ENCODE results near the gene MYBPC2. TPM values are rescaled to one million over a fixed set of nuclear protein-coding genes. Genes with fewer than 3 reads are reported as not detected.
A peak's percentile ranks its signal among the peaks of the same experiment; 100 is the strongest.

The MYBPC2 gene
- total RNA-seq, 2 experiments from 2014 or later = 0.11 to 0.59 TPM

- H3K4me1 Mint-ChIP-seq (ENCODE audit: low read depth) = no peaks in the 10 kb centered on the region
- no peaks in the 10 kb centered on the region for H3K9me3 Mint-ChIP-seq
- DNase-seq = peak; percentile 52
- no peak overlapping the region for H3K27ac Mint-ChIP-seq
- intact Hi-C loops (cut with micrococcal nuclease) = no loop called here
- TF ChIP-seq CTCF (IDR thresholded peaks at IDR 0.05) = no peak
- ChIA-PET CTCF (interaction anchor here (1.2 kb wide), 1 partner anchor 9 kb away, joined by 3 read pairs; no protein-coding TSS in a partner anchor), POLR2A (no interaction called here)
- no peaks in the 10 kb centered on the region for H3K36me3 Mint-ChIP-seq (ENCODE audit: low read depth)
- H3K27me3 Mint-ChIP-seq = no peaks in the 10 kb centered on the region
- ATAC-seq = peak; percentile 49
- no peak overlapping the region for H3K4me3 Mint-ChIP-seq
Observed at GRCh38 chr19:50500060-50500752, 67.5 kb downstream of the MYBPC2 start.

GRCh38 chr19:50500753-50501151 is 68.1 kb downstream of the MYBPC2 start:
- H3K36me3 Mint-ChIP-seq (ENCODE audit: low read depth) = peaks cover 3% of the 10 kb centered on the region

GRCh38 chr19:50501186-50501567 is 68.5 kb downstream of the MYBPC2 start:
- Mint-ChIP-seq H3K27me3 (no peaks in the 10 kb centered on the region), H3K4me3 (no peak overlapping the region), H3K36me3 (ENCODE audit: low read depth) (peaks cover 3% of the 10 kb centered on the region), H3K4me1 (ENCODE audit: low read depth) (no peaks in the 10 kb centered on the region), H3K9me3 (no peaks in the 10 kb centered on the region), H3K27ac (no peak overlapping the region)
- CTCF ChIA-PET = interaction anchor here (1.0 kb wide), 2 partner anchors 17 to 55 kb away, joined by 3 to 4 read pairs; no protein-coding TSS in a partner anchor
- POLR2A ChIA-PET = interaction anchor here (0.9 kb wide), 1 partner anchor 10 kb away, joined by 3 read pairs; the partner anchor contains the start of gene JOSD2
- ATAC-seq = no peak
- no peak for TF ChIP-seq CTCF (IDR thresholded peaks at IDR 0.05)
- no peak for DNase-seq
- intact Hi-C loops (cut with micrococcal nuclease) = no loop called here

More at GRCh38 chr19:50500753-50501151, 68.1 kb downstream of the MYBPC2 start:
- ChIA-PET CTCF (interaction anchor here (1.0 to 1.2 kb wide), 2 partner anchors 8 to 55 kb away, joined by 3 to 4 read pairs; no protein-coding TSS in a partner anchor), POLR2A (interaction anchor here (0.9 kb wide), 1 partner anchor 10 kb away, joined by 3 read pairs; the partner anchor contains the start of gene JOSD2)
- DNase-seq = no peak
- TF ChIP-seq CTCF (IDR thresholded peaks at IDR 0.05) = no peak
- intact Hi-C loops (cut with micrococcal nuclease) = no loop called here
- Mint-ChIP-seq H3K27ac (no peak overlapping the region), H3K9me3 (no peaks in the 10 kb centered on the region), H3K27me3 (no peaks in the 10 kb centered on the region), H3K4me1 (ENCODE audit: low read depth) (no peaks in the 10 kb centered on the region), H3K4me3 (no peak overlapping the region)
- ATAC-seq = peak; percentile 49

GRCh38 chr19:50501568-50502475 is 69.1 kb downstream of the MYBPC2 start:
- no peak for ATAC-seq

More at GRCh38 chr19:50501568-50502475, 69.1 kb downstream of the MYBPC2 start:
- ChIA-PET CTCF (interaction anchor here (1.0 kb wide), 2 partner anchors 16 to 54 kb away, joined by 3 to 4 read pairs; no protein-coding TSS in a partner anchor), POLR2A (interaction anchor here (0.9 to 1.3 kb wide), 2 partner anchors 9 to 10 kb away, joined by 3 to 4 read pairs; partner anchors contain the start of gene JOSD2)
- no peak for DNase-seq
- no peak for TF ChIP-seq CTCF (IDR thresholded peaks at IDR 0.05)
- Mint-ChIP-seq H3K9me3 (no peaks in the 10 kb centered on the region), H3K27ac (no peak overlapping the region), H3K4me3 (no peak overlapping the region), H3K27me3 (no peaks in the 10 kb centered on the region), H3K4me1 (ENCODE audit: low read depth) (no peaks in the 10 kb centered on the region), H3K36me3 (ENCODE audit: low read depth) (peaks cover 3% of the 10 kb centered on the region)
- intact Hi-C loops (cut with micrococcal nuclease) = no loop called here
